Kidney tubule cell (primary cell): ENCODE measurements around the gene ZNF423.

ENCODE experiments used
- DNase-seq: peaks from one replicate; pipeline ENCODE4 v3.0.0-alpha.2; 2018; ENCODE audit warnings: low spot score

The ZNF423 gene

GRCh38 chr16:49724774-49725173 lies 131.1 kb downstream of the ZNF423 start:
- DNase-seq, result no peak

- DNase-seq, result no peak
Measured at GRCh38 chr16:49723310-49723709, 132.6 kb downstream of the ZNF423 start.

GRCh38 chr16:49720225-49720624 lies 135.7 kb downstream of the ZNF423 start:
- DNase-seq, result no peak

GRCh38 chr16:49717689-49718088 lies 138.2 kb downstream of the ZNF423 start:
- no peak for DNase-seq

- DNase-seq, result no peak
Measured at GRCh38 chr16:49716339-49716934, 139.5 kb downstream of the ZNF423 start.

- DNase-seq, result no peak
Measured at GRCh38 chr16:49713770-49714169, 142.1 kb downstream of the ZNF423 start.

GRCh38 chr16:49712542-49712941 lies 143.4 kb downstream of the ZNF423 start:
- DNase-seq, result no peak

GRCh38 chr16:49712106-49712505 lies 143.8 kb downstream of the ZNF423 start:
- no peak for DNase-seq

- DNase-seq, result no peak
Measured at GRCh38 chr16:49709057-49709456, 146.9 kb downstream of the ZNF423 start.

GRCh38 chr16:49708491-49708890 lies 147.4 kb downstream of the ZNF423 start:
- no peak for DNase-seq

GRCh38 chr16:49706620-49707355 lies 149.1 kb downstream of the ZNF423 start:
- no peak for DNase-seq

GRCh38 chr16:49704586-49705155 lies 151.2 kb downstream of the ZNF423 start:
- peak; percentile 9 for DNase-seq

- DNase-seq, result no peak
Measured at GRCh38 chr16:49703483-49703882, 152.4 kb downstream of the ZNF423 start.

- DNase-seq, result no peak
Measured at GRCh38 chr16:49701789-49702494, 154.0 kb downstream of the ZNF423 start.

GRCh38 chr16:49701065-49701685 lies 154.7 kb downstream of the ZNF423 start:
- no peak for DNase-seq

- no peak for DNase-seq
Measured at GRCh38 chr16:49700251-49701064, 155.5 kb downstream of the ZNF423 start.

GRCh38 chr16:49699841-49700175 lies 156.1 kb downstream of the ZNF423 start:
- DNase-seq, result no peak

GRCh38 chr16:49698931-49699840 lies 156.7 kb downstream of the ZNF423 start:
- DNase-seq, result no peak

- no peak for DNase-seq
Measured at GRCh38 chr16:49698453-49698815, 157.5 kb downstream of the ZNF423 start.

GRCh38 chr16:49697631-49698452 lies 158.1 kb downstream of the ZNF423 start:
- no peak for DNase-seq
